ENCODE data around the gene CREB3L2.
"Not testable (repeated sequence)": the region's sequence is repeated elsewhere in the genome, so short reads cannot be mapped to it uniquely, and the experiment has no call there.

The CREB3L2 gene

GRCh38 chr7:138001529-138002095 is at the start of gene CREB3L2:
TSS of gene CREB3L2 (minus strand) at chr7:138002086. CDS start at chr7:138001705, 381 bp downstream.
- peak; percentile 79 for DNase-seq (ENCODE audit: low read depth, low spot score)

- DNase-seq (ENCODE audit: low read depth, low spot score): no peak
Measured at GRCh38 chr7:138049505-138050116, 47.7 kb upstream of the CREB3L2 start.

GRCh38 chr7:138047907-138048306 is 46.0 kb upstream of the CREB3L2 start:
- DNase-seq (ENCODE audit: low read depth, low spot score): no peak

GRCh38 chr7:138044897-138045296 is 43.0 kb upstream of the CREB3L2 start:
- no peak for DNase-seq (ENCODE audit: low read depth, low spot score)

- not testable (repeated sequence) for DNase-seq (ENCODE audit: low read depth, low spot score)
Measured at GRCh38 chr7:138040063-138040462, 38.2 kb upstream of the CREB3L2 start.

- DNase-seq (ENCODE audit: low read depth, low spot score): no peak
Measured at GRCh38 chr7:138036135-138036534, 34.2 kb upstream of the CREB3L2 start.

GRCh38 chr7:138033241-138033640 is 31.4 kb upstream of the CREB3L2 start:
- no peak for DNase-seq (ENCODE audit: low read depth, low spot score)

GRCh38 chr7:138032770-138033169 is 30.9 kb upstream of the CREB3L2 start:
- DNase-seq (ENCODE audit: low read depth, low spot score): no peak

GRCh38 chr7:138032186-138032585 is 30.3 kb upstream of the CREB3L2 start:
- no peak for DNase-seq (ENCODE audit: low read depth, low spot score)

GRCh38 chr7:138030679-138031351 is 28.9 kb upstream of the CREB3L2 start:
- no peak for DNase-seq (ENCODE audit: low read depth, low spot score)

GRCh38 chr7:138029941-138030340 is 28.1 kb upstream of the CREB3L2 start:
- no peak for DNase-seq (ENCODE audit: low read depth, low spot score)

GRCh38 chr7:138029126-138029525 is 27.2 kb upstream of the CREB3L2 start:
- no peak for DNase-seq (ENCODE audit: low read depth, low spot score)

- DNase-seq (ENCODE audit: low read depth, low spot score): no peak
Measured at GRCh38 chr7:138027100-138027499, 25.2 kb upstream of the CREB3L2 start.

- DNase-seq (ENCODE audit: low read depth, low spot score): no peak
Measured at GRCh38 chr7:138025215-138026186, 23.6 kb upstream of the CREB3L2 start.

- no peak for DNase-seq (ENCODE audit: low read depth, low spot score)
Measured at GRCh38 chr7:138024765-138025164, 22.9 kb upstream of the CREB3L2 start.

- no peak for DNase-seq (ENCODE audit: low read depth, low spot score)
Measured at GRCh38 chr7:138024343-138024691, 22.4 kb upstream of the CREB3L2 start.

- no peak for DNase-seq (ENCODE audit: low read depth, low spot score)
Measured at GRCh38 chr7:138023618-138024342, 21.9 kb upstream of the CREB3L2 start.

- DNase-seq (ENCODE audit: low read depth, low spot score): no peak
Measured at GRCh38 chr7:138021889-138022288, 20.0 kb upstream of the CREB3L2 start.

- no peak for DNase-seq (ENCODE audit: low read depth, low spot score)
Measured at GRCh38 chr7:138017992-138018391, 16.1 kb upstream of the CREB3L2 start.

- DNase-seq (ENCODE audit: low read depth, low spot score): no peak
Measured at GRCh38 chr7:138015096-138015495, 13.2 kb upstream of the CREB3L2 start.

- DNase-seq (ENCODE audit: low read depth, low spot score): peak; percentile 36
Measured at GRCh38 chr7:138014686-138015085, 12.8 kb upstream of the CREB3L2 start.
